ENCODE results near the gene THNSL1. TPM values are rescaled to one million over a fixed set of nuclear protein-coding genes. Genes with fewer than 3 reads are reported as not detected.

Gene THNSL1
- total RNA-seq, 1 experiment from 2014 or later: 7.3 TPM

DNA sequence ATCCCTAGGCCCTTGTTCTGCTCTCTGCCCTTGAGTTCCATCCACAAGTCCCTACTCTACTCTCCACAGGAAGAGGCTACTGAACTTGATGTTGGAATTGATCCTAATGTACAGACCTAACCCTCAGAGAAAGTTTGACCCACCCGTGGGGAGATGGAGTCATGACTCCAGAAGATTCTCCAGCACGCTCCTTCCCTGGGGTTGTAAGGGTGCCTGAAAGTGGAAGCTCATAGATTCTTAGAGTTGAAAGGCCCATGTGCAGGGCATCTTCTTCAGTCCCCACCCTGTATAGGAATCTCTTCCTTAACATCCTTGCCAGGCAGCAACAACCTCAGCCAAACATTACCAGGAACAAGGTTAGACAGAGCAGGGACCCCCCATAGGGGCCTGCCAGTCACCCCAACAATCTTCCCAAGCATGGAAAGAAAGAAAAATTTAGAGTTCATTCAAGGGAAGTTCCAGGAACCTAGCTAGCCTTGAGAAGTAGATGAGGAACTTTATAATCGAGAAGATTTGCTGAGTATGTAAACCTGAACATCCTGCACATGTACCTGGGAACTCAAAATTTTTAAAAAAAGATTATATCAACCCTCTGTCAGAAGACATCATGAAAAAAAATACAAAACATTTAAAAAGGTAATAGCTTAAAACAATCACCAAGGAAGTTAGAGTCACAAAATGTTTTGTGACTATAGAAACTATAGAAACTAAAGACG, 49.5 kb downstream of the THNSL1 start:
- H3K36me3 ChIP-seq: no peaks in the 10 kb centered on the region
- H3K4me3 ChIP-seq: no peak overlapping the region
- no peaks in the 10 kb centered on the region for H3K9me3 ChIP-seq
- no peak for DNase-seq
- no peaks in the 10 kb centered on the region for H3K27me3 ChIP-seq

- Histone ChIP-seq H3K36me3 (no peaks in the 10 kb centered on the region), H3K27me3 (no peaks in the 10 kb centered on the region), H3K9me3 (no peaks in the 10 kb centered on the region), H3K4me3 (no peak overlapping the region)
- no peak for DNase-seq
These were observed 52.0 kb downstream of the THNSL1 start for GRCh38 chr10:25068152-25069058.

GRCh38 chr10:25071227-25071626, 54.8 kb downstream of the THNSL1 start:
- H3K27me3 ChIP-seq: no peaks in the 10 kb centered on the region
- DNase-seq: no peak
- no peak overlapping the region for H3K4me3 ChIP-seq
- no peaks in the 10 kb centered on the region for H3K9me3 ChIP-seq
- H3K36me3 ChIP-seq: no peaks in the 10 kb centered on the region

DNA sequence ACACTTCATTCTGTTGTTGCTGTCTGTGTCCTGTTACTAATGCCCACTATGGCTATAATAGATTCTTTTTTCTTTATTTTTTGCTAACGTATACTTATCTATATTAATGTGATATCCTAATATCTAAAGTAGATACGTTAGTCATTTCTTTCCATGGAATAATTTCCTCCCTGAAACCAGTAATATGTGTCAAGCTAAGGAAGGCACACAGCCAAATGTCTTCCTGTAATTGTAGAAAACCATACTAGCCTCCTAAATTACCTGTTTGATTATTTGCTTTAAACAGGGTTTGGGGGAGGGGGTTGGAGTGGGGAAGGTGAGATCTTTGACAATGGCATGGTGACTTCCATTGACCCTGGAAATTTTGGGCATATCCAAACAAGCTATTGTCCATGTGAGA, 56.4 kb downstream of the THNSL1 start:
- Histone ChIP-seq H3K36me3 (no peaks in the 10 kb centered on the region), H3K9me3 (no peaks in the 10 kb centered on the region), H3K4me3 (no peak overlapping the region), H3K27me3 (no peaks in the 10 kb centered on the region)
- no peak for DNase-seq

DNA sequence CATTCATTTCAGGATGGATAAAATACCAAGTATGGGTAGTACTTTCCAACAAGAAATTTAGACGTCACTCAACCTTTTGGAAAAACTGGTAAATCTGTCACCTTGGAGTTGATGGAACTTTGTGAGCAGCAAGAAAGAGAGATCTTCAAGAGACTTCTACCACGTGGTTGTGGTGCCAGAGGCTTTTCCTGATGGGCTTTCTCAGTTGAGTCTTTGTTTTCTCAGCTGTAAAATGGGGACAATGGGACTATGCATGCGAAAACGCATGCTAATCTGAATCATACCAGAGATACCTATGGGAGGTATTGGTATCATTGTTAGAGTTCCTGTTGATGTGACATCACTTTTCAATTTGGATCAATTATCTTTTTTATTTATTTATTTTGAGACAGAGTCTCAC, 59.4 kb downstream of the THNSL1 start:
- H3K9me3 ChIP-seq: no peaks in the 10 kb centered on the region
- DNase-seq: no peak
- no peak overlapping the region for H3K4me3 ChIP-seq
- H3K36me3 ChIP-seq: no peaks in the 10 kb centered on the region
- no peaks in the 10 kb centered on the region for H3K27me3 ChIP-seq

Other genes with a start within 250 kb of the THNSL1 start
- gene PRTFDC1, start 64.0 kb upstream of the THNSL1 start, total RNA-seq (2014; rRNA removed; shearing (Covaris generic); ENCODE audit: low replicate concordance): 0.20 and 0.49 TPM in 2 replicates
- gene ENKUR, start 454 bp upstream of the THNSL1 start, total RNA-seq (2014; rRNA removed; shearing (Covaris generic); ENCODE audit: low replicate concordance): not detected in 2 replicates
- gene GPR158, start 158.4 kb downstream of the THNSL1 start, total RNA-seq (2014; rRNA removed; shearing (Covaris generic); ENCODE audit: low replicate concordance): not detected in 2 replicates

Measured in MG63 (cell line).